ENCODE measurements around the gene JADE3.
A peak's percentile ranks its signal among the peaks of the same experiment; 100 is the strongest.

The JADE3 gene

DNA sequence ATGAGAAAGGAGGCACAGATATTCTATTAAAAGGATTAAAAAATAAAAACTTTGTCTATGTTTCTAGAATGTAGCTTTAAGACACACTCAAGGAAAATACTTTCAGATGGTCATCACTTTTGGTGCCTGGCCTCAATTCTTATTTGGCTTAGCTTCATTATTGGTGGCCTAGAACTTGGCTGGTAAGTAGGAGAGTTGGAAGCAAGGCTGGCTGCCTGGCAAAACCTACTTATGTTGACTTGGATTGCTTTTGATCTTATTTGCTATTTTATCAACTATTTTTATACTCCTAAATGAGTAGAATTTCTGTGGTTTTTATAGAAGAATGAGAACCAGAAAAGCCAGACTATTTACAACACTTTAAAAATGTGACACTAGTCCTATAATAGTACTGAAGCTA, 35.3 kb upstream of the JADE3 start:
- no peak overlapping the region for H3K4me3 ChIP-seq (ENCODE audit: low read depth, low read length)
- TF ChIP-seq, protein P1, sequence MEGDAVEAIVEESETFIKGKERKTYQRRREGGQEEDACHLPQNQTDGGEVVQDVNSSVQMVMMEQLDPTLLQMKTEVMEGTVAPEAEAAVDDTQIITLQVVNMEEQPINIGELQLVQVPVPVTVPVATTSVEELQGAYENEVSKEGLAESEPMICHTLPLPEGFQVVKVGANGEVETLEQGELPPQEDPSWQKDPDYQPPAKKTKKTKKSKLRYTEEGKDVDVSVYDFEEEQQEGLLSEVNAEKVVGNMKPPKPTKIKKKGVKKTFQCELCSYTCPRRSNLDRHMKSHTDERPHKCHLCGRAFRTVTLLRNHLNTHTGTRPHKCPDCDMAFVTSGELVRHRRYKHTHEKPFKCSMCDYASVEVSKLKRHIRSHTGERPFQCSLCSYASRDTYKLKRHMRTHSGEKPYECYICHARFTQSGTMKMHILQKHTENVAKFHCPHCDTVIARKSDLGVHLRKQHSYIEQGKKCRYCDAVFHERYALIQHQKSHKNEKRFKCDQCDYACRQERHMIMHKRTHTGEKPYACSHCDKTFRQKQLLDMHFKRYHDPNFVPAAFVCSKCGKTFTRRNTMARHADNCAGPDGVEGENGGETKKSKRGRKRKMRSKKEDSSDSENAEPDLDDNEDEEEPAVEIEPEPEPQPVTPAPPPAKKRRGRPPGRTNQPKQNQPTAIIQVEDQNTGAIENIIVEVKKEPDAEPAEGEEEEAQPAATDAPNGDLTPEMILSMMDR (IDR thresholded peaks at IDR 0.05; ENCODE audit: low read depth, low read length), result no peak
- H3K36me3 ChIP-seq, result no peaks in the 10 kb centered on the region
- H3K27me3 ChIP-seq (ENCODE audit: insufficient read depth, low read depth, severe bottlenecking), result no peaks in the 10 kb centered on the region
- H3K27ac ChIP-seq, result no peak overlapping the region
- no peak for DNase-seq
- no peaks in the 10 kb centered on the region for H3K9me3 ChIP-seq (ENCODE audit: severe bottlenecking)

DNA sequence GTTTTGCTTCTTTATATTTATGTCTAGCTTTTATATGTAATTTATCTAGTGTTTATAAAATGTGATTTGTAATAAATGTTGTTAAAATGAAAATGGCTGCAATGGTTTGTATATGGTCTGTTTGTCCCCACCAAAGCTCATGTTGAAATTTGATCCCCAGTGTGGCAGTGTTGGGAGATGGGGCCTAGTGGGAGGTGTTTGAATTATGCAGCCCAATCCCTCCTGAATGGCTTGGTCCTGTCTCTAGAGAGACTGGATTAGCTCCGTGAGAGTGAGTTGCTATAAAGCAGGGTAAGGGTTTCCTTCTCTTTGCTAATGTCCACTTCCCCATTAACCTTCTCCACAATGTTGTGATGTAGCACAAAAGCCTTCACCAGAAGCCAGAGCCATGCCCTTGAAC, 30.0 kb upstream of the JADE3 start:
- TF ChIP-seq, protein P1 (IDR thresholded peaks at IDR 0.05; ENCODE audit: low read depth, low read length), result no peak
- Histone ChIP-seq H3K27ac (no peak overlapping the region), H3K4me3 (ENCODE audit: low read depth, low read length) (no peak overlapping the region), H3K36me3 (no peaks in the 10 kb centered on the region), H3K9me3 (ENCODE audit: severe bottlenecking) (no peaks in the 10 kb centered on the region), H3K27me3 (ENCODE audit: insufficient read depth, low read depth, severe bottlenecking) (no peaks in the 10 kb centered on the region)
- DNase-seq, result peak; percentile 9

DNA sequence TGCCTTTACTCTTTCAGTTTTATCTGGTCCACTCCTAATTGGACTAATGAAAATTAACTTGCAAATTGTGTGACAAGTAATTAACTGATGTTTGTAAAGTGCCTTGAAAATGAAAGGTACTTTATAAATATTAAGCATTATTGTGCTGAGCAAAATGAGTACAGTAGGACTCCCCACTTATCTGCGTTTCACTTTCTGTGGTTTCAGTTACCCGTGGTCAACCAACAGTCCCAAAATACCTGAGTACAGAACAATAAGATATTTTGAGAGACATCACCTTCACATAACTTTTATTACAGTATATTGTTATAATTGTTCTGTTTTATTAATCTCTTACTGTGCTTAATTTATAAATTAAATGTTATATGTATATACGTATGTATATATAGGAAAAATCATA, 27.4 kb upstream of the JADE3 start:
- DNase-seq, result no peak
- Histone ChIP-seq H3K27ac (no peak overlapping the region), H3K4me3 (ENCODE audit: low read depth, low read length) (no peak overlapping the region), H3K9me3 (ENCODE audit: severe bottlenecking) (no peaks in the 10 kb centered on the region), H3K36me3 (no peaks in the 10 kb centered on the region), H3K27me3 (ENCODE audit: insufficient read depth, low read depth, severe bottlenecking) (peaks cover 2% of the 10 kb centered on the region)
- TF ChIP-seq, protein P1 (IDR thresholded peaks at IDR 0.05; ENCODE audit: low read depth, low read length), result no peak

DNA sequence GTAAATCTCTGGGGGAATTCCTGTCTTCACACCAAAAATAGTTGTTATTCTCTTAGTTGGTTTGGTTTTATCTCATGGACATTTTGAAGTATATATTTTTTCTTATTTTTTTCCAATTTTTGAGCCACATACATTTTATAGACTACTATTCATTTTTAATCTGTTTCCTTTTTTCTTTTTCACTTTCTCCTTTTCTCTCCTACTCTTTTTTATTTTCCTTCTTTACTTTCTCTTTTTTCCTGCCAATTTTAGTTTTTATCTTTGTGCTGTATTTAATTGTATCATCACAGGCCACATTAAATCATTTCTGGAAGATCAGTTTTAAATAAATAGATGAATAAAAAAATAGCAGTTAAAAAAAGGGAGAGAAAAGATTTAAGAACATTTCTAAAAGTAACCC, 14.0 kb upstream of the JADE3 start:
- TF ChIP-seq, protein P1 (IDR thresholded peaks at IDR 0.05; ENCODE audit: low read depth, low read length), result no peak
- Histone ChIP-seq H3K36me3 (no peaks in the 10 kb centered on the region), H3K27ac (no peak overlapping the region), H3K9me3 (ENCODE audit: severe bottlenecking) (no peaks in the 10 kb centered on the region), H3K4me3 (ENCODE audit: low read depth, low read length) (no peak overlapping the region), H3K27me3 (ENCODE audit: insufficient read depth, low read depth, severe bottlenecking) (peaks cover 7% of the 10 kb centered on the region)
- no peak for DNase-seq

DNA sequence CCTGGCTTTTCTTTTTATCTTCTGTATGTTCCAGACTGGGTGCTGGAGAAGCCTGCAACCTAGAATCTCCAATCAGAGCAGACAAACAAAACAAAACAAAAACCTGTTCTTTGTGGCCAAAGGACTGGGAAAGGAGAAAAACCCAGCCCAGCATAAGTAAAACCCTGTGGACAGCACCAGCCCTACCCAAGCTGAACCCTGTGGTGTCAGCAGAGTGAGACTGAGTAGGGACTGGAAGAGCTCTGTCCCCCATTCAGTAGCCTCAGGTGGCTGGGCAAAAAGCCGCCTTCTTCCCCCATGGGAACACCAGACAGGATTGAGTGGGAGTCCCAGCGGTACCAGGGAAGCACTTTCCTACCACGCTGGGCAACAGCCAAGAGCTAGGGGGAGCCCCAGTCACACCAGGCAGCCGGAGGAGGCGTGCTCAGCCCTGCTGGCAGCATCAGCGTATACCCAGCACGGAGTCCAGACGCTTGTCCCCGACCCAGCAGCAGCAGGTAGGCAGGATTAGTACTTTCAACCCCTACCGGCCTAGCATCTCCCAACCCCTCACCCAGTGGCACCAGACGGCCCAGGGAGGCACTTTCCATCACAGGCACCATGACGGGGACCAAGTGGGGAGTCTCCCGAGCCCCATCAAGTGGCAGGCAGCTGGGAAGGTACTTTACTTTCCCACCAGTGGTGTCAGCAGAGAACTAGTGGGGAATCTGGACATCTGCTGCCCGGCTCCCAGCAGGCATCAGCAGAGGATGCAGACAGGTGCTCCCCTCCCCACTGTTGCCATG, 8.6 kb upstream of the JADE3 start:
- H3K36me3 ChIP-seq, result no peaks in the 10 kb centered on the region
- H3K27me3 ChIP-seq (ENCODE audit: insufficient read depth, low read depth, severe bottlenecking), result peaks cover 18% of the 10 kb centered on the region
- no peak overlapping the region for H3K27ac ChIP-seq
- DNase-seq, result peak; percentile 81
- H3K4me3 ChIP-seq (ENCODE audit: low read depth, low read length), result peak overlapping the region; percentile 35
- TF ChIP-seq, protein P1 (IDR thresholded peaks at IDR 0.05; ENCODE audit: low read depth, low read length), result peak; percentile 90
- no peaks in the 10 kb centered on the region for H3K9me3 ChIP-seq (ENCODE audit: severe bottlenecking)

DNA sequence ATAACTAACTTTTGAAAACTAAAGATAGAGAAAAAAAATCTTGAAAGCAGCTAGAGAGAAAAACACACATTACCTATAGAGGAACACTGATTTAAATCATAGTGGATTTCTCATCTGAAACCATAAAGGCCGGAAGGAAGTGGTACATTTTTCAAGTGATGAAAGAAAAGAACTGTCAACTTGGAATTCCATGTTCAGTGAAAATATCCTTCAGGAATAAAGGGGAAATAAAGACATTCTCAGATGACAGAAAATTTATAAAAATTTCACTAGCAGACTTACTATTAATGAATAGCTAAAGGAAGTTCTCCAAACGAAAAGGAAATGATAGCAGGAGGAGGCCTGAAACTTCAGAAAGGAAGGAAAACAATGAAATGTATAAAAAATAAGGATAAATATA, 7.6 kb upstream of the JADE3 start:
- H3K9me3 ChIP-seq (ENCODE audit: severe bottlenecking), result no peaks in the 10 kb centered on the region
- no peak overlapping the region for H3K27ac ChIP-seq
- TF ChIP-seq, protein P1 (IDR thresholded peaks at IDR 0.05; ENCODE audit: low read depth, low read length), result no peak
- H3K36me3 ChIP-seq, result no peaks in the 10 kb centered on the region
- no peak for DNase-seq
- H3K4me3 ChIP-seq (ENCODE audit: low read depth, low read length), result no peak overlapping the region
- H3K27me3 ChIP-seq (ENCODE audit: insufficient read depth, low read depth, severe bottlenecking), result peaks cover 18% of the 10 kb centered on the region
